LNCAP (cell line): ENCODE data around the gene GRM6.

Experiments used
- TF ChIP-seq, protein P1 (sequence below): fragments of 450-650 bp; IDR thresholded peaks from 2 replicates; pipeline ENCODE4 v1.5.1; 2017; ENCODE audit warnings: mild to moderate bottlenecking

The GRM6 gene

DNA sequence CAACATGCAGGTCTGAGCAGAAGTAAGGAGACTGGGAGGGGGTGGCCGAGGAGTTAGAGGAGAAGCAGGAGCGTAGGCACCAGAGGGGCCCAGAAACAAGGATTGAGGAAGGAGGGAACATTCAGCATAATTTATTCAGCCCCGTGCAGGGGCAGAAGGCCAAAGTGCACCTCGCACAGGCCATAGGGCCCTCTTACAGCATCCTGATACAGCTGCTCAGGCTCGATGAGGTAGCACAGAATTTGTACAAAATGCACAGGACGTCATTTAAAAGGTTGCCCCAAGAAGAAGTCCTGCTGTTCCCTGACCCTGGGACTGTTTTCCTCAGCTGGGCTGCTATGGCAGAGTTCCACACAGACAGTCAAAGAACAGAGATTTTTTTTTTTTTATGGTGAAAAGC lies 2.1 kb upstream of the GRM6 start:
- TF ChIP-seq, protein P1, sequence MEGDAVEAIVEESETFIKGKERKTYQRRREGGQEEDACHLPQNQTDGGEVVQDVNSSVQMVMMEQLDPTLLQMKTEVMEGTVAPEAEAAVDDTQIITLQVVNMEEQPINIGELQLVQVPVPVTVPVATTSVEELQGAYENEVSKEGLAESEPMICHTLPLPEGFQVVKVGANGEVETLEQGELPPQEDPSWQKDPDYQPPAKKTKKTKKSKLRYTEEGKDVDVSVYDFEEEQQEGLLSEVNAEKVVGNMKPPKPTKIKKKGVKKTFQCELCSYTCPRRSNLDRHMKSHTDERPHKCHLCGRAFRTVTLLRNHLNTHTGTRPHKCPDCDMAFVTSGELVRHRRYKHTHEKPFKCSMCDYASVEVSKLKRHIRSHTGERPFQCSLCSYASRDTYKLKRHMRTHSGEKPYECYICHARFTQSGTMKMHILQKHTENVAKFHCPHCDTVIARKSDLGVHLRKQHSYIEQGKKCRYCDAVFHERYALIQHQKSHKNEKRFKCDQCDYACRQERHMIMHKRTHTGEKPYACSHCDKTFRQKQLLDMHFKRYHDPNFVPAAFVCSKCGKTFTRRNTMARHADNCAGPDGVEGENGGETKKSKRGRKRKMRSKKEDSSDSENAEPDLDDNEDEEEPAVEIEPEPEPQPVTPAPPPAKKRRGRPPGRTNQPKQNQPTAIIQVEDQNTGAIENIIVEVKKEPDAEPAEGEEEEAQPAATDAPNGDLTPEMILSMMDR, result no peak

DNA sequence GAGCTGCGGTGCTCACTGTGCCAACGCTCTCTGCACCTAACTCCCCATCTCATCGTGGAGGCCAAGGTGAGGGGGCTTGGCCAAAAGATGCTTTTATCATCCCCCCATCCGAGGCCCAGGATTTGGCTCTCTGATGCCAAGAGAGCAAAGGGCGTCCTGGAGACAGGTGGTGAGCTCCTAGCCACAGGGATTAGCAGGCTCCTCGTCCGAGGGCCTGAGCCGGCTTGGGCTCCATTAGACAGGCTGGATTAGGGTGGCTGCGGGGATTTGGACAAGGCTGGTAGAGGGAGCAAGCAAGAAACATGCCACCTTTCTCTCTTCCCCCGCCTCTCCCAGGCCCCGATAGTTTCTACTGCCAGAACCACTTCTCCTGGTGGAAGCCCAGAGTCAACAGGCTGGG lies 1.0 kb upstream of the GRM6 start:
- TF ChIP-seq, protein P1, result no peak

GRCh38 chr5:178995341-178995690 lies 196 bp upstream of the GRM6 start:
- TF ChIP-seq, protein P1, result no peak

DNA sequence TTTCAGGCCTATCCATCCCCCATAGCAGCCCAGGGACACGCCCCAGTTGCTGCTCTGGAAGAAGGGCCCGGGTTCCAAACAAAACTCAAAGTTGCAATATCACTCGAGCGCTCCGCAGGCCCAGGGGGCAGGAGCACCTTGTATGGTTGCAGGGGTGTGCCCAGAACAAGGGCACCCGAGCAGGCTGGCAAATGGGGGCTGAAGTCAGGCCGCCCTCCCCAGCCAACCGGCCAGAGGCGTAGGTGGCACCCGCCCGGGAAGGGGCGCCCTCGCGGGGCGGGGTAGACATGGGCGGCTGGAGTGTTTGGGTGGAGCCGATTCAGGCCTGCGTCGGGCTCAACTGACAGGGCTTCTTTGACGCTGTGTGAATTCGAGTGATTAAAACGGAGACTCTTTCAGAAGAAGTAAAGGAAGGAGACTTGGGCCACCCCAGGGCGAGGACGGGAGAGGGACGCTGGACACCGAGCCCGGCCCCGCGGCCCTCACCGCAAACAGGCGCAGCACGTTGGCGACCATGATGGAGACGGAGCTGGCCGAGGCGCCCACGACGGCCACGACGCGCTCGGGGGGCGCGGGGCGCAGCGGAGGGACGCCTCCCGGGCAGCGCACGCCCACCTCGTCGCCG lies 1.1 kb downstream of the GRM6 start:
- TF ChIP-seq, protein P1, result no peak

DNA sequence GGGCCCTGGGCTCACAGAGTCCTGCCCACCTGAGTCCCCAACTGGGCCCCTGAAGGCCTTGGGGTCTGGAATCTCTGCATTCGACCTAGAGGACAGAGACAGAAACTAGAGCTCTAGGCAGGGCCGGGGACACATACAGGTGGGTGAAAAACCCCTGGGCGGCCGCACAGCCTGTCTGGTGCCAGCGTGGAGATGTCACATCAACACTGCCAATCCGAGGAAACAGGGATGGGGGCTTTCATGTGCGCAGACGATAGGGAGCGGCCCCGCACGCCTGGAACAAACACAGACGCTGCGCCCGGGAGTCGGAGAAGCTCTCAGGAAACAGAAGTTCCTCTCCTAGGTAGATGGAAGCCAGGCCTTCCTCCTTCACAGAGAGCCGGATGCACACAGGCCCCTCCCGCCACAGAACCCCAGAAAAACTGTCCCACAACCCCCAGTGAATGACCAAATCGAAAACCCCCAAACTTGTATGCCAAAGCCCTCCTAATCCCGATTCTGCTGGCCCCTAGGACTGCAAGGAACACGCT lies 1.8 kb downstream of the GRM6 start:
- TF ChIP-seq, protein P1, result no peak

DNA sequence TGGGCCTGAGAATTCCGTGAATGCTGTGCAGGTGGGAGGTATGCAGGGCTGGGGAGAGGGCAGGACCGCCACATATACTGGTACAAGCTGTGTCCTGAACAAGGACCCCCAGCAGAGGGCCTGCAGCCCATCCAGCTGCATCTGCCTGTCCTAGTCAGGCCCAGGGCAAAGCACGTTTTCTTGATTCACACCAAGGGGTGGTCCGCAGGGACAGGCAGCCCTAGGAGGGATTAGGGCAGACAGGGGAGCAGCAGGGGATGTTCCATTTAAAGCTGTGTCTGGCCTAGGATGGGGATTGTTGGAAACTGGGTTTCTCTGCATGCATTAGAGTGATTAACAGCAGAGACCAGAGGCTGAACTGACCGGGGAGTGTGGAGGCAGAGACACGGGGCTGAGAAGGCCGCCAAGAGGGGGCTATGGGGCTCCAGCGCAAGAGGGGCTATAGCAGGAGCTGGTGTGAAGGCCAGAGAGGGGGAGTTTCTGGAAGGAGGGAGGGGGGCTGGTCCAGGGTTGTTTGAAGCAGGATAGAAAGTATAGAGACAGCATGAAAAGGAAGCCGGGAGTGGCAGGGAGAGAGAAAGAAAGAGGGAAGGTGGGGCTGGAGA lies 2.7 kb downstream of the GRM6 start:
- TF ChIP-seq, protein P1, result no peak

DNA sequence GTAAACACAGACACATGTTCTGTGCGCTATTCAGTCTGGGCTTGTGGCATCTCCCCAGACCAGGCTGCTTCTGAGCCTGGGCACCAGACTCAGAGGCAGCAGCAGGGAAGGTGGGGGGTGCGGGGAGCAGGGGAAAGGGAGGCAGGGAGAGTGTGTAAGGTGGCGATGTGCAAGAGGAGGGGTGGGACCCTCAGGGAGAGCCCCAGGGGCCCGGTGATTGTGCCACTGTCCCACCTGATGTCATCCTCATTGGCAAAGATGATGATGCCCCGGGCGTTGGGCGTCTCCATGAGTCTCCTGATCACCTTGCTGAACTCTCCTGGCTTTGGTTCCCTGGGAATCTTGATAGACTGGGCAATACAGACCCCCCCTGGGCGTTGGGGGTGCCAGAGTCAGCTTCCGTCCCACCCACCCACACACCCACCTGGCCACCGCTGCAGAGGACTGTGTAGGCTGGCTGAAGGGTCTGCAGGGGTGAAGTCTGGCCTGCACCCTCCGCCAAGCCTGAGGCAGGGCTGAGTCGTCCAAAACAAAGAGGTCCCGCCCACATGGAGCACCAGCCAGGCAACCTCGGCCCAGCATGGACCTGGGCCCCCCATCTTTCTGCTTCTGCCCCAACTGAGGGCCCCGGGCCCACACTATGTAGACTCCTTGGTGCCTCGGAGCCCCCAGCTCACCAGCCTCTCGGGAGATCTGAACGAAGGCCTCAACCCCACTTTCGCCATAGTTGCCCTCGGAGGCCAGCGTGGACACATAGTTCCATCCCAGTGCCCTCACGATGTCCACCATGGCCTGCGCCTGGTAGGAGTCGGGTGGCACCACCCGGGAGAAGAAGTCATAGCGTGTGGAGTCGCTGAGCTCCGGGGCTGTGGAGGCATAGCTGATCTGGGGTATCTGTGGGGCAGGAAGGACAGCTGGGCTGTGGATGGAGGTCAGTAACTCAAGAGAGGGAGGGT lies 3.7 kb downstream of the GRM6 start:
- TF ChIP-seq, protein P1, result no peak
